Activated naive CD4-positive, alpha-beta T cell treated with anti-CD3 and anti-CD28 coated beads, Interleukin-2, amount 10 ng/mL, durations not matched to agents 7 days and 5 days (primary cell): ENCODE results near the gene KLHL26.

Experiments
- CTCF ChIA-PET: fragments of 350-600 bp; sonication (Branson Sonifier 250); formaldehyde crosslinking; loops from one replicate; lab custom pipeline; 2021; ENCODE audit warnings: antibody characterized with exemption; lab: Charles Lee
- DNase-seq: peaks from one replicate; pipeline ENCODE4 v3.0.0-alpha.2; 2020
- H3K27ac Mint-ChIP-seq: one replicate; pipeline ENCODE4 v1.8.0; 2021; ENCODE audit warnings: mild to moderate bottlenecking, moderate library complexity, mixed read lengths
- H3K27me3 Mint-ChIP-seq: one replicate; pipeline ENCODE4 v1.8.0; 2021; ENCODE audit warnings: mild to moderate bottlenecking, mixed read lengths
- H3K36me3 Mint-ChIP-seq: one replicate; pipeline ENCODE4 v1.8.0; 2021; ENCODE audit warnings: mixed read lengths
- H3K4me1 Mint-ChIP-seq: one replicate; pipeline ENCODE4 v1.8.0; 2021; ENCODE audit warnings: mixed read lengths
- H3K4me3 Mint-ChIP-seq: one replicate; pipeline ENCODE4 v1.8.0; 2021; ENCODE audit warnings: mild to moderate bottlenecking, moderate library complexity, mixed read lengths
- H3K9me3 Mint-ChIP-seq: one replicate; pipeline ENCODE4 v1.8.0; 2021; ENCODE audit warnings: mixed read lengths

Gene KLHL26

DNA sequence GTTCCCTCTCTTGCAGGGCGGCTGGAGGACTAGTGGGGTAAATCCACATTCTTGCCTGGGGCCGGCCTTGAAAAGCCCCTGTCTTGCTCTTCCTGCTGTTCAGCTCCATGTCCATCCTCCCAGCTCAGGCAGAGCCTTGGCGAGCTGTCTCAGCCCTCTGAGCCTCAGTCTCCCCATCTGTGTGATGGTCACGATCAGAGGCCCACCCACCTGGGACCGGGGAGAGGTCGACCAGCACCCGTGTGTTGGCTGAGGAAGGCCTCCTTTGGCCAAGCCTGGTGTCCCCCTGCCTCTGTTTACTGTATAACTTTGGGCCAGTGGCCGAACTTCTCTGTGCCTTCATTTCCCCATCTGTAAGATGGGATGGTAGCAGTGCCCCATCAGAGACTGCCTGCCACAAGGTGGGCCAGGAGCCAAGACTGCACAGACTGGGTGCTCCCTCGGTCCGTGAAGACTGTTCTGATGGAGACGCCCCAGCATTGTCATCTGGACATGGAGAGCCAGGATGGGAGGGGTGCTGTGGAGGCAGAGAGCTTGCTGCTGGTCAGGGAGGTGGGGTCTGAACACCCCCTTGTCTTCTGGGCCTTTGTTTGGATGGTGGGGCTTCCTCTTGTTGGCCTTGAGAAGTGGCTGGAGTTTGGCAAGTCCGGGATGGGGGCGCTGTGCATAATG is 18.5 kb downstream of the KLHL26 start:
- Mint-ChIP-seq H3K4me3 (no peak overlapping the region), H3K9me3 (no peaks in the 10 kb centered on the region), H3K4me1 (no peaks in the 10 kb centered on the region), H3K27ac (no peak overlapping the region), H3K36me3 (no peaks in the 10 kb centered on the region), H3K27me3 (no peaks in the 10 kb centered on the region)
- no peak for DNase-seq
- CTCF ChIA-PET = no interaction called here

DNA sequence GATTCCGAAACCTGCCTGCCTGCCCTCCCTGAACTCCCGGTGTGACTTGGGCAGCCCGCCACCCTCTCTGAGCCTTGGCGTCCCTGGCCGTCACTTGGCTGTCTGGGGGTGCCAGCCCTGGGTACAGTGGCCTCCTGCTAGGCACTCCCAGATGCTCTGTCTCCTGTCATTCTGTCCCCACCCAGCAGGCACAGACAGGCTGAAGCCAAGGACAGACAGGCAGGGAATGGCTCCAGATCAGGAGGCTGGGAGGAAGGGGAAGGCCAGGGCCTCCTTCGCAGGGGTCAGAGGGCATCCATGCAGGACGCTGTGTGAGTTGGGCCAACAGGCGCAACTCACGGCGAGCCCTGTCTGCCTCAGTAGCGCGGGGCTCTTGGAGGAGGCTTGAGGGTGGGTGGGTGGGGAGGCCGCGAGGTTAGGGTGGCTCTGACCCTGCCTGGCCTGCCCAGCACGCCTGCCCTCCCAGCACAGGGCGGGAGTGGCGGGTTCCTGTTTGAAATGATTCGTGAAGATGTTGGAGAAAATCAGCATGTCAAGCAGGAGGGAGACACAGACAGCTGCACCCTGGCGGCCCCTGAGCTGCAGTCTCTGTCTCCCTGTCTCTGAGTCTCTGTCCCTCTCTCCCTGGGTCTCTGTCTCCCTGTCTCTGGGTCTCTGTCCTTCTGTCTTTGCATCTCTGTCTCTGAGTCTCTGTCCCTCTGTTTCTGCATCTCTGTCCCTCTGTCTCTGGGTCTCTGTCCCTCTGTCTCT is 19.7 kb downstream of the KLHL26 start:
- CTCF ChIA-PET = no interaction called here
- no peaks in the 10 kb centered on the region for H3K27me3 Mint-ChIP-seq
- no peaks in the 10 kb centered on the region for H3K9me3 Mint-ChIP-seq
- H3K4me3 Mint-ChIP-seq = no peak overlapping the region
- no peak for DNase-seq
- H3K4me1 Mint-ChIP-seq = no peaks in the 10 kb centered on the region
- no peak overlapping the region for H3K27ac Mint-ChIP-seq
- H3K36me3 Mint-ChIP-seq = no peaks in the 10 kb centered on the region

DNA sequence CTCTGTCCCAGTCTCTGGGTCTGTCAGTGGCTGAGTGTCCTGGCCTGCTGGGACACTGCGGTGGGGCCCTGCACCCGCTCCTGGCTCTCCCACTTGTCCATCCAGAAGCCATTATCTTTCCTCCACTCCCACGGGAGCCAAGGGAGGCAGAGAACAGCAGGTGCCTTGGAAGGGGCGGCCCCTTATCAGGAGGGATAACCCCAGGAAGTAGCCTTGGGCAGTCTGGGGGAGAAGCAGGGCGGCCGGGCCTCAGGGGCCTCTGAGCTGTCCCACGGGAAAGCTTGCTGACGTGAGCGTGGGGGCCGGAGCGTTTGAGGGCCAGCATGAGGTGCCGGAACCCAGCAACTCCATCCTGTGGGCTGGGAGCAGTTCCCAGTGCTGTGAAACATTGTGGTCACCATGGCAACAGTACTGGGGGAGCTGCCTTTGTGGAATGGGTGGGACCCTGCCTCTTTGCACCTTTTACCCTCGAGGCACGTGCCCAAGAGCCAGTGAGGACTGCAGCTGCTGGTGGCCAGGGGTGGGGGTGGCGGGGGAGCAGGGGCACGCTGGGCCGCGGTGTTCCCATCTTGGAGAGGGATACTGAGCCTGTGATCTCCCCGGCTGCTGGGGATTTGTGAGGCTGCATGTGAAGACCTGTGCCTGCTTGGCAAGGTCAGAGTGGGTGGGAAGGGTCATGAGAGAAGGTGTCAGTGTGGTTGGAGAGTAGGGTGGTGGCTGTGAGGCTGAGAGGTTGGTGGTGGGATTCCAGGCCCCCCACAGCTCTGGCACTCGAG is 20.9 kb downstream of the KLHL26 start:
- no peak for DNase-seq
- Mint-ChIP-seq H3K4me3 (no peak overlapping the region), H3K27me3 (no peaks in the 10 kb centered on the region), H3K9me3 (no peaks in the 10 kb centered on the region), H3K4me1 (no peaks in the 10 kb centered on the region), H3K27ac (no peak overlapping the region), H3K36me3 (no peaks in the 10 kb centered on the region)
- CTCF ChIA-PET = no interaction called here

DNA sequence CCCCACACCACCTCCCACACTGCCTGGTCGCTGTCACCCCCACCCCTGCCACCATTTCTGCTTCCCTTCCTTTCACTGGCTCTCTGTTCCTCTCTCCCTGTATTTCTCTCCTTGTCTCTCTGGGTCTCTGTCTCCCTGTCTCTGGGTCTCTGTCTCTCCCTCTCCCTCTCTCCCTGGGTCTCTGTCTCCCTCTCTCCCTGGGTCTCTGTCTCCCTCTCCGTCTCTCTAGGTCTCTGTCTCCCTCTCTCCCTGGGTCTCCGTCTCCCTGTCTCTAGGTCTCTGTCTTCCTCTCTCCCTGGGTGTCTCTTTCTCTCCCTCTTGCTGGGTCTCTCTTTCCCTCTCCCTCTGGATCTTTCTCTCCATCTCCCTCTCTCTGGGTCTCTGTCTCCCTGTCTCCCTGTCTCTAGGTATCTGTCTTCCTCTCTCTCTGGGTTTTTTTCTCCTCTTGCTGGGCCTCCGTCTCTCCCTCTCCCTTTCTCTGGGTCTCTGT is 21.6 kb downstream of the KLHL26 start:
- no peak for DNase-seq
- H3K9me3 Mint-ChIP-seq = no peaks in the 10 kb centered on the region
- no peaks in the 10 kb centered on the region for H3K27me3 Mint-ChIP-seq
- H3K4me3 Mint-ChIP-seq = no peak overlapping the region
- no peaks in the 10 kb centered on the region for H3K4me1 Mint-ChIP-seq
- no peak overlapping the region for H3K27ac Mint-ChIP-seq
- CTCF ChIA-PET = no interaction called here
- H3K36me3 Mint-ChIP-seq = no peaks in the 10 kb centered on the region

DNA sequence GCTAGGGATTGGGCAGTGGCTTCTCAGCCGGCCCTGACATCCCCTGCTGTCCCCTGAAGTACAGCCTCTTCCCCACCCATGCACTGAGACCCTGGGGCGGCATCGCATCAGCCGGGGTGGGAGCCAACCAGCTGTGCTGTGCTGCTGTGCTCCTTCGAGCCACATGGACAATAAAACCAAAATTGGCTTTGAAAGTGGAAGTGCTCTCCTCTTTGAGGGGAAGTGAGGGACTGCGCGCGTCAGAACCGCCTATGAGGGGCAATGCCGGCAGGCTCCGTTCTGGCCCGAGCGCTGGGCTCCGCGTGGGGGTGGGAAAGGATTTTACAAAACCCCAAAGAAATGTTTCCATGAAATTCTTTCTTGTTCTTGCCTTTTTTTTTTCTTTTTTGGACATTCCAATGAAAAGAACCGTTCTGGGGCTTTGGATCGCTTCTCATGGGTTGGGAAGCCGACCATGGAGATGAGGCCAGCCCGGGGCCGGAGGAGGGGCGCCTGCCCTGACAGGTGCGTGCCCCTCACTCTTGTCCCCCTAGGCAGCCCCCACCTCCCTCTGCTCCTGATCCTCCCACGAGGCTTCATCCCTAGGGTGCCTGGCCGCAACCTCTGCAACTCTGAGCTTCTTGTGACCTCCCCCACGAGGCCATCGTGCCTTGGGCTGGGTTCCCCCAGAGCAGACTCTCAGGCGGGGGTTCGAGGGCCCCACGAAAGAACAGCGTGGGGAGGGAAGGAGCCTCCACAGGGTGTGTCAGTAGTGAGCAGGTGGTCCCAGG is 22.6 kb downstream of the KLHL26 start:
- H3K4me3 Mint-ChIP-seq = no peak overlapping the region
- no peak for DNase-seq
- peaks cover 8% of the 10 kb centered on the region for H3K4me1 Mint-ChIP-seq
- no peaks in the 10 kb centered on the region for H3K36me3 Mint-ChIP-seq
- CTCF ChIA-PET = no interaction called here
- H3K9me3 Mint-ChIP-seq = no peaks in the 10 kb centered on the region
- no peak overlapping the region for H3K27ac Mint-ChIP-seq
- no peaks in the 10 kb centered on the region for H3K27me3 Mint-ChIP-seq

DNA sequence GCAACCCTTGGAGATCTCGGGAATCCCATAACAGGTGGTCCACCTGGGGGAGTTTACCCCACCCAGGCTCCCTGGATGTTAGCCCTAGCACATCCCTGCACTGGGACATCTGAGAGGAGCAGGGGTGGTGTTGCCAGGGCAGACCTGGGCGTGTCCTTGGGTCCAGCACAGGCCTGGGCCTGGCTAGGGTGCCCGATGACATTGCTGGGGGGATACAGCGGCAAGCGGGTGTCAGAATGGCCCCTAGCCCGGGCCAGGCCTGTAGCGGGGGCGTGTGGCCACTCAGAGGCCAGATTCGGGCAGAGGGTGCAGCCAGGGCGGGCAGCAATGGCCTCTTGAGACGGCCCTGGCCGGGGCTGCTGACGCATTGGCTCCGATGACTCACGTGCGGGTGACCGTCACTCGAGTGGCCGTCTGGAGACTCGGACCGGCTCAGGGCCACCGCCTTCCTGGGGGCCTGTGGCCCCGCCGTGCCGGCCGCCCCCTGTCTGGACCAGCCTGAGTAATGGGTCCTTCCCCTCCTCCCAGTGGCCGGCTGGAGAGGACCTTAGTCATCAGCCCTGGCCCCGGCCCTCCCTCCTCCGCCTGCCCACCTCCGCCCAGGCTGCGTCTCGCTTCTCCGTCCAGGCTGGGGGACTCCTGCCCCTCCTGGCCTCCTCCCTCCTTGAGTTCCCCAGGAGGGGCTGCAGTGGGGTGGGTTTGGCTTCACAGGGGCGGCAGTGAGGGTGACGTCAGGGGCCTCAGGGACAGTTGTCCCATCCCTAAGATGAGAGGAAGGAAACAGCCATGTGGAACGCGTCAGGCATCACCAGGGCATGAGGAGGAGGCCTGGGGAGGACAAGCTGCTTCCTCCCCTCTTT is 23.5 kb downstream of the KLHL26 start:
- no peaks in the 10 kb centered on the region for H3K9me3 Mint-ChIP-seq
- no peak for DNase-seq
- peaks cover 8% of the 10 kb centered on the region for H3K4me1 Mint-ChIP-seq
- H3K27me3 Mint-ChIP-seq = no peaks in the 10 kb centered on the region
- CTCF ChIA-PET = no interaction called here
- no peaks in the 10 kb centered on the region for H3K36me3 Mint-ChIP-seq
- H3K27ac Mint-ChIP-seq = no peak overlapping the region
- H3K4me3 Mint-ChIP-seq = no peak overlapping the region

DNA sequence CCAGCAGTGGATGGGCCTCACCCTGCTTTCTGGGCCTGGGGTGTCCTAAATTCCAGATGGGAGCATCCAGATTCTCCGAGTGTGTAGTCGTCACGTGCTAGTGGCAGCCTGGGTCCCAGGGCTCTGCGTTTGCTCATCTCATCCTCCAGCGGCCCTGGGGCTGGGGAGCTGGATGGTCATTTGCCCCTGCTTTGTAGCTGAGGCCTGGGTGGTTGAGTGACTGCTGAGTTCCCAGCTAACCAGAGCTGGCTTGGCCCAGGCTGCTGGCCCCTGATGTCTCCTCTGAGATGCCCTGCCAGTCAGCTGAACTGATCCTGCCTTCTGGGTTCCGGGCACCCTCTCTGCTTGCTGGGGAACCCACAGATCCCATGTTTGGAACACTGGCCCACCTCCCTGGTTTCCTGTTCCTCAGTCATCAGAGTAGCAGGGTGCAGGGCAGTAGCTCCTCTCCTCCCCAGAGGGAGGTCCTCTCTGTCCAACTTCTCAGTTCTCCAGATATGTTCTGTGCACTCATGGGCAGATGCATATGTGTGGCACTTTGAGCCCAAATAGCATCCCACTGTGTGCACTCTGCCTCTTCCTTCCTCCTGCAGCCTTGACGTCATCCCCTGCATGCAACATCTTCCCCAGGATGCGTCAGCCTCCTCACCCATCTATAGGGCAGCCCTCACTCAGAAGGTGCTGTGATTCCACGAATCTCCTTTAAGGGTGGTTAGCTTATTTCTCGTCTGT is 24.3 kb downstream of the KLHL26 start:
- no peaks in the 10 kb centered on the region for H3K9me3 Mint-ChIP-seq
- no peaks in the 10 kb centered on the region for H3K27me3 Mint-ChIP-seq
- no peak overlapping the region for H3K4me3 Mint-ChIP-seq
- no peaks in the 10 kb centered on the region for H3K36me3 Mint-ChIP-seq
- DNase-seq = no peak
- H3K27ac Mint-ChIP-seq = no peak overlapping the region
- H3K4me1 Mint-ChIP-seq = peaks cover 8% of the 10 kb centered on the region
- CTCF ChIA-PET = interaction anchor here (0.9 kb wide), 1 partner anchor 14 kb away, joined by 3 read pairs; no protein-coding TSS in a partner anchor

DNA sequence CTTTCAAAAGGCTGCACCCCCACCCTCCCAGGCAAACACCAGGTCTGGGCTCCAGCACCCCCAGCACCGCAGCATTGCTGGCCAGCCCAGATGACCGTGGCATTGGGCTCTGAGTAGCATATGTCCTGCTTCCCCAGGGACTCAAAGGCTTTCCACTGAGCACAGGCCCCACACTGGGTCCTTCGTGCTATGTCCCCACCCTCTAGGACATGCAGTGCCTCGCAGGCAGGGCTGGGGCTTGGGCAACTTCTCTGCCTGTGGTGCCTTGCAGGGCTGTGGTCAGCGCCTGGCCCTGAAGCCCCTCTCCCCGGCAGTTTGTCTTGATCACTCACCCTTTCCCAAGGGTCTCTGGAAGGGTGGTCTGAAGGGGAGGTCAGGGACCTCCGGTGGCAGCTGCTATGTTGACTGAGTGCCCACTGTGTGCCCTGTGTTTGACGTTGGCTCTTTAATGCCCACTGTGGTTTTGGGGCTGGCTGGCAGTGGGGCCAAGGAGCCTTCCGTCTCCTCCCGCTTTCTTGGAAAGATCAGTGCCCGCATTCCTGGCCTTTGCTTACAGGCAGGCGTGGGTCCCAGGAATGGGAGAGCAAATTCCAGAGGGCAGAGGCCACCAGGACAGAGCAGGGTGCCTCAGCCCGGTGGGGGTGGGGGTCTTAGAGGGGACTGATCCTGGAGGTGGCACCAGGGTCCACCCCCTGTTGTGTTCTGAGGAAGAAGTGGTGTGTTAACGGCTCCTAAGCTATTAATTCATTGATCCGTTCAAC is 26.3 kb downstream of the KLHL26 start:
- H3K27ac Mint-ChIP-seq = no peak overlapping the region
- H3K9me3 Mint-ChIP-seq = no peaks in the 10 kb centered on the region
- no peak for DNase-seq
- peaks cover 6% of the 10 kb centered on the region for H3K36me3 Mint-ChIP-seq
- H3K27me3 Mint-ChIP-seq = no peaks in the 10 kb centered on the region
- H3K4me1 Mint-ChIP-seq = peaks cover 8% of the 10 kb centered on the region
- H3K4me3 Mint-ChIP-seq = no peak overlapping the region
- CTCF ChIA-PET = no interaction called here

DNA sequence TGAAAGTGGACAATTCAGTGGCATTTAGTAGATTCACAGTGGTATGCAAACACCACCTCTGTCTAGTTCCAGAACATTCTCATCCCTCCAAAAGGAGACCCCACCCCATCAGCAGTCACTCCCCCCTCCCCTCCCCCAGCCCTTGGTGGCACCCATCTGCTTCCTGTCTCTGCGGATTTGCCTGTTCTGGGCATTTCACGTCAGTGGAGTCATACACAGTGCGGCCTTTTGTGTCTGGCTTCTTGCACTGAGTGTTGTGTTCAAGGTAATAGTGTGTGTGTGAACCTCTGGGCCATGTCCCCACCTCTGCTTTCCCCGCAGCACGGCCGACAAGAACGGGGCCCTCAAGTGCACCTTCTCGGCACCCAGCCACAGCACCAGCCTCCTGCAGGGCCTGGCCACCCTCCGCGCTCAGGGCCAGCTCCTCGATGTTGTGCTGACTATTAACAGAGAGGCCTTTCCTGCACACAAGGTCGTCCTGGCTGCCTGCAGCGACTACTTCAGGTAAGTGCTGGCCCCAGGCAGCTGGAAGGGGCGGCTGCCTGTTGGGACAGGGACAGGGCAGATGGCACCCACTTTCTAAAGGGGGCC is 27.2 kb downstream of the KLHL26 start:
- peaks cover 6% of the 10 kb centered on the region for H3K36me3 Mint-ChIP-seq
- H3K4me3 Mint-ChIP-seq = no peak overlapping the region
- CTCF ChIA-PET = no interaction called here
- no peaks in the 10 kb centered on the region for H3K9me3 Mint-ChIP-seq
- peak overlapping the region; percentile 79 for H3K27ac Mint-ChIP-seq
- H3K27me3 Mint-ChIP-seq = no peaks in the 10 kb centered on the region
- DNase-seq = peak; percentile 35
- peaks cover 8% of the 10 kb centered on the region for H3K4me1 Mint-ChIP-seq

DNA sequence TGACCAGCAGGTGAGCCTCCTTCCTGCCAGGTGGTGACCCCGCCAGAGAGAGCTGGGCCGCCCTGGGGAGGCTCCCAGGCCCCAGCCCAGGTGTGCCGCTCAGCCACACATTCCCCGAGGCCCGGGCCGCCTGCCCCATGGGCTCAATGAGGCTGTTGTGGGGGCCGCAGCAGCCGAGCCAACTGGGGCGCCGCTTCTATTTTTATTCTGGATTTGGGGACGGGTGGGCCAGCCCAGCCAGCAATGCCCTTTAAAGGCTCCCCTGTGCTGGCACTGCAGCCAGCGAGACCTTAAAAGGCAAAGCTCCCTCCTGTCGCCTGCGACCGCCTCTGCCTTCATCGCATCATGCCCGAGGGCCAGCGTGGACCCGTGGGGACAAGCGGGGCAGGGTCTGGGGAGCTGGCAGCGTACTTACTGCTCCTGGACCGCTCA is 29.0 kb downstream of the KLHL26 start:
- no peak overlapping the region for H3K27ac Mint-ChIP-seq

DNA sequence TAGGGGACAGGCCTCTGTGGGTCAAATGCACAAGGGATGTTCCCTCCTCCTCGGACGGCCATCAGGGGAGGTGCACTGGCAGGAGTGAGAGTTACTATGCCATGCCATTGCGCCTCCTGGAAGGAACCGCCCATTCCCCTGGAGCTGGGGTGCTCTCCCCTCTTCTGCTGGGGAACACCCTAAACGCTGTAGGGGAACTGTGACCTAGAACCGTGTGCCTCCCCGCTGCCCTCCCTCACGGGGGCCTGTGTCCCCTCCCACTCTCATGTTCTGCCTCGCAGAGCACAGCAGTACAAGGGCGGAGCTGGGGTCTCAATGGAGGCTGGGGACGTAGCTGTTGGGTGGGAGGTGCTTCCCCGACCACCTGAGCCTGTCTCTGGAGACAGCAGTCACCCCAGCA is 29.5 kb downstream of the KLHL26 start:
- DNase-seq = no peak
- Mint-ChIP-seq H3K36me3 (peaks cover 16% of the 10 kb centered on the region), H3K4me3 (no peak overlapping the region), H3K27me3 (no peaks in the 10 kb centered on the region), H3K4me1 (peaks cover 8% of the 10 kb centered on the region), H3K9me3 (no peaks in the 10 kb centered on the region), H3K27ac (no peak overlapping the region)
- CTCF ChIA-PET = no interaction called here

More for the DNA sequence above, 29.0 kb downstream of the KLHL26 start:
- Mint-ChIP-seq H3K27me3 (no peaks in the 10 kb centered on the region), H3K4me3 (no peak overlapping the region), H3K4me1 (peaks cover 8% of the 10 kb centered on the region), H3K9me3 (no peaks in the 10 kb centered on the region), H3K36me3 (peaks cover 16% of the 10 kb centered on the region)
- CTCF ChIA-PET = no interaction called here
- DNase-seq = no peak

DNA sequence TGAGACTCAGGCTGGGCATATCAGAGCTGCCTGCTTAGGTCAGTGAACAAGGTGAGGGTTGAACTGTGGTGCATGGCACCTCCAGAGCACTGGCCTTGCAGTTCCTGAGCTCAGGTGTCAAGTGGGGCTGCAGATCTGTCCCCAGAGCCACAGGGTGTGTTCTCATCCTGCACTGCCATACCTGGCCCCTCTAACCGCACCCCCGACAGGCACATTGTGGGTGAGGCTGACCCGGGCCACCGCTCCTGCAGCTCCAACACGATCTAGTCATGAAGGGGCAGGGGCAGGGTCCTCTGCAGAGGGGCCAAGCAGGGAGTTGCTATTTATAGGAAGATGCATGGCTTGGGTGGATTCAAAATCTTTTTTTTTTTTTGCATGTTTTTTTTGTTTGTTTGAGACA is 30.0 kb downstream of the KLHL26 start:
- CTCF ChIA-PET = no interaction called here
- Mint-ChIP-seq H3K27ac (no peak overlapping the region), H3K9me3 (no peaks in the 10 kb centered on the region), H3K4me1 (peaks cover 8% of the 10 kb centered on the region), H3K36me3 (peaks cover 16% of the 10 kb centered on the region), H3K27me3 (no peaks in the 10 kb centered on the region), H3K4me3 (no peak overlapping the region)
- DNase-seq = no peak
